Measurements from ENCODE around the gene RASSF10.

RASSF10 gene

GRCh38 chr11:13012056-13012661, 3.0 kb downstream of the RASSF10 start:
- ATAC-seq (replicated peaks; ENCODE audit: extremely low read depth, poor library complexity, severe bottlenecking), result no peak
- no peaks in the 10 kb centered on the region for H3K36me3 Mint-ChIP-seq (ENCODE audit: insufficient read depth)
- H3K4me1 Mint-ChIP-seq, result peaks cover 5% of the 10 kb centered on the region
- peaks cover 84% of the 10 kb centered on the region for H3K27me3 Mint-ChIP-seq
- H3K27ac Mint-ChIP-seq (ENCODE audit: low read depth), result no peak overlapping the region
- no peaks in the 10 kb centered on the region for H3K9me3 Mint-ChIP-seq
- no peak for DNase-seq (ENCODE audit: low spot score in 2 of 2)
- H3K4me3 Mint-ChIP-seq, result no peak overlapping the region

GRCh38 chr11:13013054-13013488, 4.0 kb downstream of the RASSF10 start:
- H3K27ac Mint-ChIP-seq (ENCODE audit: low read depth), result no peak overlapping the region
- H3K4me3 Mint-ChIP-seq, result no peak overlapping the region
- no peaks in the 10 kb centered on the region for H3K9me3 Mint-ChIP-seq
- ATAC-seq (replicated peaks; ENCODE audit: extremely low read depth, poor library complexity, severe bottlenecking), result no peak
- H3K27me3 Mint-ChIP-seq, result peaks cover 82% of the 10 kb centered on the region
- H3K4me1 Mint-ChIP-seq, result peaks cover 5% of the 10 kb centered on the region
- DNase-seq (ENCODE audit: low spot score in 2 of 2), result no peak
- H3K36me3 Mint-ChIP-seq (ENCODE audit: insufficient read depth), result no peaks in the 10 kb centered on the region

GRCh38 chr11:13015753-13016152, 6.6 kb downstream of the RASSF10 start:
- H3K4me3 Mint-ChIP-seq, result no peak overlapping the region
- H3K36me3 Mint-ChIP-seq (ENCODE audit: insufficient read depth), result no peaks in the 10 kb centered on the region
- no peaks in the 10 kb centered on the region for H3K4me1 Mint-ChIP-seq
- no peak overlapping the region for H3K27ac Mint-ChIP-seq (ENCODE audit: low read depth)
- no peaks in the 10 kb centered on the region for H3K9me3 Mint-ChIP-seq
- DNase-seq (ENCODE audit: low spot score in 2 of 2) (no peak), ATAC-seq (replicated peaks; ENCODE audit: extremely low read depth, poor library complexity, severe bottlenecking) (no peak)
- H3K27me3 Mint-ChIP-seq, result peaks cover 69% of the 10 kb centered on the region

GRCh38 chr11:13016415-13016814, 7.3 kb downstream of the RASSF10 start:
- Mint-ChIP-seq H3K4me1 (no peaks in the 10 kb centered on the region), H3K27ac (ENCODE audit: low read depth) (no peak overlapping the region), H3K4me3 (no peak overlapping the region), H3K27me3 (peaks cover 65% of the 10 kb centered on the region), H3K9me3 (no peaks in the 10 kb centered on the region), H3K36me3 (ENCODE audit: insufficient read depth) (no peaks in the 10 kb centered on the region)
- ATAC-seq (replicated peaks; ENCODE audit: extremely low read depth, poor library complexity, severe bottlenecking) (no peak), DNase-seq (ENCODE audit: low spot score in 2 of 2) (no peak)

- no peak overlapping the region for H3K4me3 Mint-ChIP-seq
- H3K27ac Mint-ChIP-seq (ENCODE audit: low read depth), result no peak overlapping the region
- H3K9me3 Mint-ChIP-seq, result no peaks in the 10 kb centered on the region
- DNase-seq (ENCODE audit: low spot score in 2 of 2) (no peak), ATAC-seq (replicated peaks; ENCODE audit: extremely low read depth, poor library complexity, severe bottlenecking) (no peak)
- H3K27me3 Mint-ChIP-seq, result peaks cover 64% of the 10 kb centered on the region
- no peaks in the 10 kb centered on the region for H3K36me3 Mint-ChIP-seq (ENCODE audit: insufficient read depth)
- no peaks in the 10 kb centered on the region for H3K4me1 Mint-ChIP-seq
These were observed 10.2 kb downstream of the RASSF10 start for GRCh38 chr11:13019313-13019712.

- no peaks in the 10 kb centered on the region for H3K4me1 Mint-ChIP-seq
- no peak overlapping the region for H3K27ac Mint-ChIP-seq (ENCODE audit: low read depth)
- ATAC-seq (replicated peaks; ENCODE audit: extremely low read depth, poor library complexity, severe bottlenecking), result no peak
- DNase-seq (ENCODE audit: low spot score in 2 of 2), result no peak
- H3K9me3 Mint-ChIP-seq, result no peaks in the 10 kb centered on the region
- no peak overlapping the region for H3K4me3 Mint-ChIP-seq
- H3K36me3 Mint-ChIP-seq (ENCODE audit: insufficient read depth), result no peaks in the 10 kb centered on the region
- H3K27me3 Mint-ChIP-seq, result peaks cover 33% of the 10 kb centered on the region
These were observed 14.3 kb downstream of the RASSF10 start for GRCh38 chr11:13023423-13023822.

- no peaks in the 10 kb centered on the region for H3K4me1 Mint-ChIP-seq
- peaks cover 27% of the 10 kb centered on the region for H3K27me3 Mint-ChIP-seq
- no peaks in the 10 kb centered on the region for H3K9me3 Mint-ChIP-seq
- ATAC-seq (replicated peaks; ENCODE audit: extremely low read depth, poor library complexity, severe bottlenecking), result no peak
- no peaks in the 10 kb centered on the region for H3K36me3 Mint-ChIP-seq (ENCODE audit: insufficient read depth)
- H3K27ac Mint-ChIP-seq (ENCODE audit: low read depth), result no peak overlapping the region
- H3K4me3 Mint-ChIP-seq, result no peak overlapping the region
- DNase-seq (ENCODE audit: low spot score in 2 of 2), result no peak
These were observed 17.6 kb downstream of the RASSF10 start for GRCh38 chr11:13026722-13027121.

- Mint-ChIP-seq H3K27me3 (peaks cover 11% of the 10 kb centered on the region), H3K4me1 (no peaks in the 10 kb centered on the region)
- no peak for ATAC-seq (replicated peaks; ENCODE audit: extremely low read depth, poor library complexity, severe bottlenecking)
These were observed 19.2 kb downstream of the RASSF10 start for GRCh38 chr11:13028322-13028721.

GRCh38 chr11:13029872-13030271, 20.8 kb downstream of the RASSF10 start:
- Mint-ChIP-seq H3K27ac (ENCODE audit: low read depth) (no peak overlapping the region), H3K4me3 (no peak overlapping the region), H3K4me1 (no peaks in the 10 kb centered on the region), H3K27me3 (peaks cover 13% of the 10 kb centered on the region), H3K9me3 (no peaks in the 10 kb centered on the region), H3K36me3 (ENCODE audit: insufficient read depth) (peaks cover 1% of the 10 kb centered on the region)
- no peak for DNase-seq (ENCODE audit: low spot score in 2 of 2)
- no peak for ATAC-seq (replicated peaks; ENCODE audit: extremely low read depth, poor library complexity, severe bottlenecking)

More at GRCh38 chr11:13028322-13028721, 19.2 kb downstream of the RASSF10 start:
- Mint-ChIP-seq H3K4me3 (no peak overlapping the region), H3K36me3 (ENCODE audit: insufficient read depth) (no peaks in the 10 kb centered on the region), H3K27ac (ENCODE audit: low read depth) (no peak overlapping the region), H3K9me3 (no peaks in the 10 kb centered on the region)
- no peak for DNase-seq (ENCODE audit: low spot score in 2 of 2)

- no peaks in the 10 kb centered on the region for H3K4me1 Mint-ChIP-seq
- H3K27me3 Mint-ChIP-seq, result peaks cover 23% of the 10 kb centered on the region
- H3K36me3 Mint-ChIP-seq (ENCODE audit: insufficient read depth), result peaks cover 1% of the 10 kb centered on the region
- H3K27ac Mint-ChIP-seq (ENCODE audit: low read depth), result no peak overlapping the region
- no peaks in the 10 kb centered on the region for H3K9me3 Mint-ChIP-seq
- no peak overlapping the region for H3K4me3 Mint-ChIP-seq
- no peak for DNase-seq (ENCODE audit: low spot score in 2 of 2)
- ATAC-seq (replicated peaks; ENCODE audit: extremely low read depth, poor library complexity, severe bottlenecking), result no peak
These were observed 21.7 kb downstream of the RASSF10 start for GRCh38 chr11:13030857-13031256.

- H3K9me3 Mint-ChIP-seq, result no peaks in the 10 kb centered on the region
These were observed 22.2 kb downstream of the RASSF10 start for GRCh38 chr11:13031349-13031748.

GRCh38 chr11:13033760-13034533, 24.8 kb downstream of the RASSF10 start:
- Mint-ChIP-seq H3K27me3 (peaks cover 48% of the 10 kb centered on the region), H3K9me3 (no peaks in the 10 kb centered on the region), H3K4me1 (no peaks in the 10 kb centered on the region), H3K36me3 (ENCODE audit: insufficient read depth) (peaks cover 1% of the 10 kb centered on the region), H3K27ac (ENCODE audit: low read depth) (no peak overlapping the region), H3K4me3 (no peak overlapping the region)
- no peak for DNase-seq (ENCODE audit: low spot score in 2 of 2)
- ATAC-seq (replicated peaks; ENCODE audit: extremely low read depth, poor library complexity, severe bottlenecking), result no peak

More at GRCh38 chr11:13031349-13031748, 22.2 kb downstream of the RASSF10 start:
- H3K36me3 Mint-ChIP-seq (ENCODE audit: insufficient read depth), result peaks cover 1% of the 10 kb centered on the region
- no peak for ATAC-seq (replicated peaks; ENCODE audit: extremely low read depth, poor library complexity, severe bottlenecking)
- no peak for DNase-seq (ENCODE audit: low spot score in 2 of 2)
- peaks cover 28% of the 10 kb centered on the region for H3K27me3 Mint-ChIP-seq
- H3K4me3 Mint-ChIP-seq, result no peak overlapping the region
- no peak overlapping the region for H3K27ac Mint-ChIP-seq (ENCODE audit: low read depth)
- no peaks in the 10 kb centered on the region for H3K4me1 Mint-ChIP-seq

GRCh38 chr11:13035711-13036110, 26.6 kb downstream of the RASSF10 start:
- no peak for ATAC-seq (replicated peaks; ENCODE audit: extremely low read depth, poor library complexity, severe bottlenecking)
- H3K27ac Mint-ChIP-seq (ENCODE audit: low read depth), result no peak overlapping the region

More at GRCh38 chr11:13035711-13036110, 26.6 kb downstream of the RASSF10 start:
- Mint-ChIP-seq H3K36me3 (ENCODE audit: insufficient read depth) (peaks cover 4% of the 10 kb centered on the region), H3K9me3 (no peaks in the 10 kb centered on the region), H3K27me3 (peaks cover 64% of the 10 kb centered on the region), H3K4me1 (no peaks in the 10 kb centered on the region), H3K4me3 (no peak overlapping the region)
- DNase-seq (ENCODE audit: low spot score in 2 of 2), result no peak
